ENCODE results near the gene GGPS1.

GGPS1 gene

DNA sequence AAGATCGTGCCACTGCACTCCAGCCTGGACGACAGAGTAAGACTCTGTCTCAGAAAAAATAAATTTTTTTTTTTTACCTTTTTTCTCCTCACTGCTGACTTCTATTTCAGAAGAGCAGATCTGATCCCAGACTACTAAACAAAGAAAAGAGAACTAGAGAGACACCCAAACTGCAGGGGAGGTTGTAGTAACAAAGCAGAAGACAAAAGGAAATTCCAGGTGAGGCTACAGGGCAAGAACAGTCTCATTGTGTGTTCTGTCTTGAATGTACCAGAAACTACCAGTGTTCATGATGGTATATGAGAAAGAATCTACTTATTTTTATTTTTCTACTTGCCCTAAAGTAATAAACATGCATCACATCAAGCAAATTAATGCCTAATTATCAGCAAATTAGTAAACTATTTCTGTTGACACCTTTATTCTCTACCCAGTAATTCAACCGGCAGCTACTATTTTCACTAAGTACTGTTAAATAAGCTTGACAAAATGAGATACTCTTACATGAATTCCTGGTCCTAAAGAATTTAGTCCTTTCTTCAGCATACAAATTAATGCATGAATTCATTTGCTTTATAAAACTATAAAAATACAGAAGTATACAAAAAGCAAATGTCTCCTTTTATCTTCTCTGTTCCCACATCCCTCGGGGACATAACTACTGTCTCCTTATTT lies 41.0 kb upstream of the GGPS1 start:
- no peak for DNase-seq (ENCODE audit: low spot score)

DNA sequence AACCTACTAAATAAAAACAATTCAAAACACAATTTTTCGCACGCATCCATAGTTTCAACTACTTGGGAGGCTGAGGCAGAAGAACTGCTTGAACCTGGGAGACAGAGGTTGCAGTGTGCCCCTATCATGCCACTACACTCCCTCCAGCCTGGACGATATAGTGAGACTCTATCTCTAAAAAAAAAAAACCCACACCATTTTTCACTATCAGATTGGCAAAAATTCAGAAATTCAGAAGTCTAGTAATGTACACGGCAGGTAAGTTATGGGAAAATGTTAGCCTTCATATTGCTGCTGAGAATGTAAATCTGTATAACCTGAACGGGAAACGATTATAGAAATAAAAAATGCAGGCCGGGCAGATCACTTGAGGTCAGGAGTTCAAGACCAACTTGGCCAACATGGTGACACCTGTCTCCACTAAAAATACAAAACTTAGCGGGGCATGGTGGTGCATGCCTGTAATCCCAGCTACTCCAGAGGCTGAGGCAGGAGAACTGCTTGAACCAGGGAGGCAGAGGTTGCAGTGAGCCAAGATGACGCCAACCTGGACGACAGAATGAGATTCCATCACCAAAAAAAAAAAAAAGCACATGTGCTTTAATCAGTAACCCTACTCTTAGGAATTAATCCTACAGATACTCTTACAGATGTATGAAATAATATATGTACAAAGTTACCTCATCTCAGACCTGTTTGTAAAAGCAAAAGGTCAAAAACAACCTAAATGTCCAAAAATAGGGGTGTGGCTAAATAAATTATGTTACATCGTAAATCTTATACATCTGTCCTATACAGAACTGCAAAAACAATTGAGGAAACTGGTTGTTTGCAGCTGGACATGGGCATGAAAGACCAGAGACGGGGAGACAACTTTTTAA lies 38.3 kb upstream of the GGPS1 start:
- DNase-seq (ENCODE audit: low spot score), result no peak
- TF ChIP-seq, protein P1, sequence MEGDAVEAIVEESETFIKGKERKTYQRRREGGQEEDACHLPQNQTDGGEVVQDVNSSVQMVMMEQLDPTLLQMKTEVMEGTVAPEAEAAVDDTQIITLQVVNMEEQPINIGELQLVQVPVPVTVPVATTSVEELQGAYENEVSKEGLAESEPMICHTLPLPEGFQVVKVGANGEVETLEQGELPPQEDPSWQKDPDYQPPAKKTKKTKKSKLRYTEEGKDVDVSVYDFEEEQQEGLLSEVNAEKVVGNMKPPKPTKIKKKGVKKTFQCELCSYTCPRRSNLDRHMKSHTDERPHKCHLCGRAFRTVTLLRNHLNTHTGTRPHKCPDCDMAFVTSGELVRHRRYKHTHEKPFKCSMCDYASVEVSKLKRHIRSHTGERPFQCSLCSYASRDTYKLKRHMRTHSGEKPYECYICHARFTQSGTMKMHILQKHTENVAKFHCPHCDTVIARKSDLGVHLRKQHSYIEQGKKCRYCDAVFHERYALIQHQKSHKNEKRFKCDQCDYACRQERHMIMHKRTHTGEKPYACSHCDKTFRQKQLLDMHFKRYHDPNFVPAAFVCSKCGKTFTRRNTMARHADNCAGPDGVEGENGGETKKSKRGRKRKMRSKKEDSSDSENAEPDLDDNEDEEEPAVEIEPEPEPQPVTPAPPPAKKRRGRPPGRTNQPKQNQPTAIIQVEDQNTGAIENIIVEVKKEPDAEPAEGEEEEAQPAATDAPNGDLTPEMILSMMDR (IDR thresholded peaks at IDR 0.05; ENCODE audit: extremely low read depth, missing control alignments), result no peak

More for the DNA sequence above, 41.0 kb upstream of the GGPS1 start:
- TF ChIP-seq, protein P1 (IDR thresholded peaks at IDR 0.05; ENCODE audit: extremely low read depth, missing control alignments), result no peak

- TF ChIP-seq, protein P1 (IDR thresholded peaks at IDR 0.05; ENCODE audit: extremely low read depth, missing control alignments), result no peak
- DNase-seq (ENCODE audit: low spot score), result no peak
These were observed 37.4 kb upstream of the GGPS1 start for GRCh38 chr1:235290740-235291502.

GRCh38 chr1:235291599-235292091 lies 36.7 kb upstream of the GGPS1 start:
- TF ChIP-seq, protein P1 (IDR thresholded peaks at IDR 0.05; ENCODE audit: extremely low read depth, missing control alignments), result no peak
- no peak for DNase-seq (ENCODE audit: low spot score)

- no peak for DNase-seq (ENCODE audit: low spot score)
- TF ChIP-seq, protein P1 (IDR thresholded peaks at IDR 0.05; ENCODE audit: extremely low read depth, missing control alignments), result no peak
These were observed 35.6 kb upstream of the GGPS1 start for GRCh38 chr1:235292790-235293189.

DNA sequence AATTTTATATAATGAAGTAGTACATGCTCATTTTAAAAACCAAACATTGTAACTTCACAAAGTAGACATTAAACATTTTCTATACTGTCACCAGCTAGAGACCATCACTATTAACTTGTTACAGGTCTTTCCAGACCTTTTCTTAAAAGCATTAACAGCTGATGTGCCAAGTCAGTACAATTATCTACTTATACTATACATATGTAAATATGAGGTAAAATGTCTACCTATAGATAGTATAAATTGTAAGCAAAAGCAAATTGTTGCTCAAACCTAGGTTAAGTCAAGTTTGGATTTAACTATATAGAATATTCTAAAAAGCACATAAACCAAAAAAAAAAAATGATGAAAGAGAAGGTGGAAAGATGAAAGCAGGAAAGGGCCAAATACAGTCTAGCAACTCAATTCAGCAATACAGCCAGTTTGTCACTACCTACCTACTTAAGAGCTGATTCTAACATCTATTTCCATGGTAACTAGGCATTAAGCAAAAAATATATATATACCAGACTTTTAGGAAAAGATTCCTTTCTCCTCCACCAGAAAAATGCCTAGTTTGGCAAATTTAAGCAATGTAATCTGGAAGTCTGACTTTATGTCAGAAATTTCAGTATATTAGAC lies 34.9 kb upstream of the GGPS1 start:
- DNase-seq (ENCODE audit: low spot score), result no peak
- TF ChIP-seq, protein P1 (IDR thresholded peaks at IDR 0.05; ENCODE audit: extremely low read depth, missing control alignments), result no peak
